B cell (primary cell): Measurements from ENCODE around the gene TRERF1.
"Not testable (repeated sequence)": the region's sequence is repeated elsewhere in the genome, so short reads cannot be mapped to it uniquely, and the experiment has no call there.

ENCODE experiments used
- EZH2 ChIP-seq: IDR thresholded peaks from 2 replicates; pipeline ENCODE4 v1.6.1; 2012; ENCODE audit warnings: borderline replicate concordance, low read depth, mild to moderate bottlenecking, moderate library complexity, low read length; ENCODE audit not compliant: insufficient read depth, poor library complexity, severe bottlenecking
- TF ChIP-seq, protein P1 (sequence below): fragments of 200-600 bp; IDR thresholded peaks from one replicate; pipeline ENCODE4 v1.8.0; 2022; ENCODE audit warnings: antibody characterized with exemption, mild to moderate bottlenecking

DNA sequence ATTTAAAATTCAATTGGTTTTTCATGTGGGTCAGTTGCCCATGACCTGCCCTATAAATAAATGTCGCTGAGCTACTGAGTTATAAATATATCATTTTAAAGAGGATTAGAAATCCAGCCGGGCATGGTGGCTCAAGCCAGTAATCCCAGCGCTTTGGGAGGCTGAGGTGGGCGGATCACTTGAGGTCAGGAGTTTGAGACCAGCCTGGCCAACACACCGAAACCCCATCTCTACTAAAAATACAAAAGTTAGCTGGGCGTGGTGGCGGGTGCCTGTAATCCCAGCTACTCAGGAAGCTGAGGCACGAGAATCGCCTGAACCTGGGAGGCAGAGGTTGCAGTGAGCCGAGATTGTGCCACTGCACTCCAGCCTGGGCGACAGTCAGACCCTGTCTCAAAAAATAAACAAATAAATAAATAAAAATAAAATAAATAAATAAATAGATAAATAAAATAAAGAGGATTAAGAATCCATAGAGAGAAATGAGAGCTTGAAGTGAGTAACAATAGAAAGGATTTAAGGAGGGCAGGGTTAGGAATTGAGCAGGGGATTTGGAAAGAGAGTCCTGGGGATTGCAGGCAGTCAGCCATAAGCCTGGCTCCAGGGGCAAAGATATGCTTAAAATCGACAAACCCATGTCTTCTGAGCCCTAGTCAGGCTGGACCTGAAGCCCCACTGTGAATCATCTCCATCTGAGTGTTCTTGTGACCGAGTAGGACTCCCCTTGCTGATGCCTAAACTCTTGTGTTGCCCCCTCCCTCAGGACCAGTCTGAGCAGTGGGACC is 249.4 kb downstream of the TRERF1 start:
- TF ChIP-seq, protein P1, sequence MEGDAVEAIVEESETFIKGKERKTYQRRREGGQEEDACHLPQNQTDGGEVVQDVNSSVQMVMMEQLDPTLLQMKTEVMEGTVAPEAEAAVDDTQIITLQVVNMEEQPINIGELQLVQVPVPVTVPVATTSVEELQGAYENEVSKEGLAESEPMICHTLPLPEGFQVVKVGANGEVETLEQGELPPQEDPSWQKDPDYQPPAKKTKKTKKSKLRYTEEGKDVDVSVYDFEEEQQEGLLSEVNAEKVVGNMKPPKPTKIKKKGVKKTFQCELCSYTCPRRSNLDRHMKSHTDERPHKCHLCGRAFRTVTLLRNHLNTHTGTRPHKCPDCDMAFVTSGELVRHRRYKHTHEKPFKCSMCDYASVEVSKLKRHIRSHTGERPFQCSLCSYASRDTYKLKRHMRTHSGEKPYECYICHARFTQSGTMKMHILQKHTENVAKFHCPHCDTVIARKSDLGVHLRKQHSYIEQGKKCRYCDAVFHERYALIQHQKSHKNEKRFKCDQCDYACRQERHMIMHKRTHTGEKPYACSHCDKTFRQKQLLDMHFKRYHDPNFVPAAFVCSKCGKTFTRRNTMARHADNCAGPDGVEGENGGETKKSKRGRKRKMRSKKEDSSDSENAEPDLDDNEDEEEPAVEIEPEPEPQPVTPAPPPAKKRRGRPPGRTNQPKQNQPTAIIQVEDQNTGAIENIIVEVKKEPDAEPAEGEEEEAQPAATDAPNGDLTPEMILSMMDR: not testable (repeated sequence)
- TF ChIP-seq EZH2: not testable (repeated sequence)
